HCT116 (cell line): ENCODE results near the gene PLPP2. TPM values are rescaled to one million over a fixed set of nuclear protein-coding genes. Genes with fewer than 3 reads are reported as not detected.

Source experiments
- ATAC-seq: fragments of 200-7000 bp; cut with Tn5 transposase; 2 replicates; pipeline ENCODE4 v1.9.1; 2020; ENCODE audit warnings: mild to moderate bottlenecking, moderate library complexity
- BruUV-seq: library from RNA; stranded (reverse); fragments of 400-500 nt; replicated peaks from 2 replicates; lab custom pipeline; 2021; lab: Mats Ljungman, UMichigan
- CTCF ChIA-PET: fragments of 300-600 bp; sonication (Branson Sonifier 250); formaldehyde crosslinking; loops from one replicate; lab custom pipeline; 2021; ENCODE audit warnings: antibody characterized with exemption; lab: Charles Lee
- POLR2A ChIA-PET: fragments of 300-600, 350-600 bp; sonication (Branson Sonifier 250); formaldehyde crosslinking; loops from one replicate; lab custom pipeline; 2021; ENCODE audit warnings: antibody characterized with exemption; lab: Charles Lee
- RAD21 ChIA-PET, 2 experiments: fragments of 300-600 bp; sonication (Branson Sonifier 250); formaldehyde crosslinking; loops; one replicate each; lab custom pipeline; 2023; ENCODE audit warnings: low total read pairs in 2 of 2; ENCODE audit not compliant: uncharacterized antibody in 2 of 2, unreplicated experiment in 2 of 2, low non-redundant PET in 1 of 2; lab: Charles Lee
- DNase-seq: peaks from one replicate; pipeline ENCODE4 v3.0.0-alpha.2; 2010; ENCODE audit warnings: low read depth, low spot score
- H2AFZ ChIP-seq: fragments of 200-600 bp; shearing (Covaris generic), sonication (generic); 2 replicates; pipeline ENCODE4 v1.6.1; 2017; ENCODE audit warnings: low read depth, mixed run types, mixed read lengths, antibody characterized with exemption, low read length; ENCODE audit not compliant: poor library complexity, severe bottlenecking
- H3K27ac ChIP-seq: 2 replicates; pipeline ENCODE4 v1.5.1; 2012; ENCODE audit warnings: low read depth, low read length
- H3K27me3 ChIP-seq: fragments of 200-600 bp; sonication (generic); 2 replicates; pipeline ENCODE4 v1.6.1; 2016; ENCODE audit warnings: mixed run types, low read length, mixed read lengths; ENCODE audit not compliant: insufficient read depth
- H3K36me3 ChIP-seq, 2 experiments: fragments of 200-500 bp in 1 of 2; fragments of 200-600 bp in 1 of 2; sonication (Bioruptor generic) in 1 of 2; sonication (generic) in 1 of 2; 2 replicates each; pipeline versions ENCODE4 v1.5.1 to v1.6.1; 2014 to 2016; ENCODE audit warnings: low read length in 2 of 2, inconsistent platforms in 1 of 2, mixed read lengths in 1 of 2, mixed run types in 1 of 2; ENCODE audit not compliant: insufficient read depth in 2 of 2, control insufficient read depth in 1 of 2
- H3K4me1 ChIP-seq, 2 experiments: fragments of 200-600 bp in 1 of 2; sonication (generic) in 1 of 2; 2 replicates each; pipeline versions ENCODE4 v1.5.1 to v1.6.1; 2012 to 2017; ENCODE audit warnings: low read length in 2 of 2, inconsistent platforms in 1 of 2, mild to moderate bottlenecking in 1 of 2, mixed read lengths in 1 of 2, mixed run types in 1 of 2, moderate library complexity in 1 of 2; ENCODE audit not compliant: insufficient read depth in 2 of 2, control insufficient read depth in 1 of 2
- H3K4me2 ChIP-seq: fragments of 200-600 bp; sonication (generic); 2 replicates; pipeline ENCODE4 v1.6.1; 2017; ENCODE audit warnings: mixed run types, low read length, mixed read lengths
- H3K4me3 ChIP-seq, 2 experiments: fragments of 200-600 bp in 1 of 2; sonication (generic) in 1 of 2; replicated peaks in 1 of 2; 2 replicates each; pipeline ENCODE4 v1.5.1; 2011 to 2016; ENCODE audit warnings: low read length in 2 of 2, control low read depth in 1 of 2, low read depth in 1 of 2, mild to moderate bottlenecking in 1 of 2, mixed read lengths in 1 of 2, mixed run types in 1 of 2
- H3K79me2 ChIP-seq: fragments of 200-600 bp; sonication (generic); 2 replicates; pipeline ENCODE4 v1.6.1; 2017; ENCODE audit warnings: mild to moderate bottlenecking, mixed run types, low read length, moderate library complexity, mixed read lengths; ENCODE audit not compliant: insufficient read depth
- H3K9ac ChIP-seq: fragments of 200-600 bp; sonication (generic); 2 replicates; pipeline ENCODE4 v1.6.1; 2016; ENCODE audit warnings: low read length, mixed read lengths
- H3K9me2 ChIP-seq: fragments of 200-600 bp; sonication (generic), shearing (Covaris generic); 2 replicates; pipeline ENCODE4 v1.6.1; 2017; ENCODE audit warnings: mixed run types, mild to moderate bottlenecking, moderate library complexity; ENCODE audit not compliant: insufficient read depth
- H3K9me3 ChIP-seq, 2 experiments: fragments of 200-500 bp in 1 of 2; fragments of 200-600 bp in 1 of 2; sonication (Bioruptor generic) in 1 of 2; sonication (generic) in 1 of 2; 2 replicates each; pipeline ENCODE4 v1.6.1; 2014 to 2017; ENCODE audit warnings: low read length in 2 of 2, mixed read lengths in 2 of 2, inconsistent platforms in 1 of 2, low read depth in 1 of 2, mild to moderate bottlenecking in 1 of 2, mixed run types in 1 of 2, moderate library complexity in 1 of 2; ENCODE audit not compliant: control insufficient read depth in 1 of 2, insufficient read depth in 1 of 2
- H4K20me1 ChIP-seq: fragments of 200-600 bp; sonication (generic), shearing (Covaris generic); 2 replicates; pipeline ENCODE4 v1.6.1; 2017; ENCODE audit warnings: mixed run types, mild to moderate bottlenecking, moderate library complexity; ENCODE audit not compliant: insufficient read depth
- CEBPB ChIP-seq: IDR thresholded peaks from 2 replicates; pipeline ENCODE4 v1.6.1; 2012; ENCODE audit warnings: low read depth
- CTCF ChIP-seq, 3 experiments: fragments of 200-600 bp in 1 of 3; sonication (generic) in 1 of 3; IDR thresholded peaks in 2 of 3; conservative IDR thresholded peaks in 1 of 3; 2 replicates each; pipeline ENCODE4 v1.5.1; 2012 to 2017; ENCODE audit warnings: low read depth in 2 of 3, low read length in 2 of 3, antibody characterized with exemption in 1 of 3, borderline replicate concordance in 1 of 3, control low read depth in 1 of 3, mild to moderate bottlenecking in 1 of 3, mixed read lengths in 1 of 3, mixed run types in 1 of 3, moderate library complexity in 1 of 3; ENCODE audit not compliant: insufficient read depth in 1 of 3
- ELF1 ChIP-seq: IDR thresholded peaks from 2 replicates; pipeline ENCODE4 v1.6.1; 2012; ENCODE audit warnings: low read depth, borderline replicate concordance
- EZH2 ChIP-seq: fragments of 200-600 bp; sonication (generic); IDR thresholded peaks from 2 replicates; pipeline ENCODE4 v1.6.1; 2017; ENCODE audit warnings: antibody characterized with exemption, mixed run types
- EZH2phosphoT487 ChIP-seq: fragments of 200-600 bp; IDR thresholded peaks from 2 replicates; pipeline ENCODE4 v1.6.1; 2018; ENCODE audit warnings: antibody characterized with exemption, borderline replicate concordance
- JUND ChIP-seq: IDR thresholded peaks from 2 replicates; pipeline ENCODE4 v1.6.1; 2012
- POLR2A ChIP-seq: IDR thresholded peaks from 2 replicates; pipeline ENCODE4 v1.7.0; 2011; ENCODE audit warnings: borderline replicate concordance; ENCODE audit not compliant: insufficient read depth, insufficient read length; ENCODE audit errors: extremely low read depth
- POLR2AphosphoS5 ChIP-seq: IDR thresholded peaks from 2 replicates; pipeline ENCODE4 v1.6.1; 2011; ENCODE audit warnings: mild to moderate bottlenecking, low read depth, low read length, moderate library complexity
- RAD21 ChIP-seq: IDR thresholded peaks from 2 replicates; pipeline ENCODE4 v1.6.1; 2012; ENCODE audit warnings: low read depth, mild to moderate bottlenecking
- SIN3A ChIP-seq: IDR thresholded peaks from 2 replicates; pipeline ENCODE4 v1.6.1; 2012; ENCODE audit warnings: low read depth
- SP1 ChIP-seq: IDR thresholded peaks from 2 replicates; pipeline ENCODE4 v1.6.1; 2012; ENCODE audit warnings: low read depth
- SRF ChIP-seq: IDR thresholded peaks from 2 replicates; pipeline ENCODE4 v1.6.1; 2012; ENCODE audit warnings: low read depth
- YY1 ChIP-seq: IDR thresholded peaks from 2 replicates; pipeline ENCODE4 v1.6.1; 2011; ENCODE audit warnings: low read length, low read depth, moderate library complexity, mild to moderate bottlenecking; ENCODE audit not compliant: insufficient replicate concordance; ENCODE audit errors: extremely low read depth
- ZFX ChIP-seq: fragments of 450-650 bp; IDR thresholded peaks from 2 replicates; pipeline ENCODE4 v1.6.1; 2017
- intact Hi-C: fragments of 100-400 bp; cut with micrococcal nuclease; formaldehyde crosslinking; loops from 2 replicates; pipeline ENCODE4 v1.10.0; 2022
- total RNA-seq: library from RNA; stranded (reverse); gene quantifications from one replicate; pipeline ENCODE4 v1.2.1, GENCODE V29; 2021; ENCODE audit not compliant: unreplicated experiment
- TF ChIP-seq, protein P1 (sequence below): IDR thresholded peaks from 2 replicates; pipeline ENCODE4 v1.6.1; 2012
- TF ChIP-seq, protein P2 (sequence below): IDR thresholded peaks from 2 replicates; pipeline ENCODE4 v1.6.1; 2011; ENCODE audit warnings: mild to moderate bottlenecking, low read length, moderate library complexity; ENCODE audit not compliant: insufficient replicate concordance; ENCODE audit errors: extremely low read depth

The PLPP2 gene
- total RNA-seq, 1 experiment from 2014 or later: 128 TPM

DNA sequence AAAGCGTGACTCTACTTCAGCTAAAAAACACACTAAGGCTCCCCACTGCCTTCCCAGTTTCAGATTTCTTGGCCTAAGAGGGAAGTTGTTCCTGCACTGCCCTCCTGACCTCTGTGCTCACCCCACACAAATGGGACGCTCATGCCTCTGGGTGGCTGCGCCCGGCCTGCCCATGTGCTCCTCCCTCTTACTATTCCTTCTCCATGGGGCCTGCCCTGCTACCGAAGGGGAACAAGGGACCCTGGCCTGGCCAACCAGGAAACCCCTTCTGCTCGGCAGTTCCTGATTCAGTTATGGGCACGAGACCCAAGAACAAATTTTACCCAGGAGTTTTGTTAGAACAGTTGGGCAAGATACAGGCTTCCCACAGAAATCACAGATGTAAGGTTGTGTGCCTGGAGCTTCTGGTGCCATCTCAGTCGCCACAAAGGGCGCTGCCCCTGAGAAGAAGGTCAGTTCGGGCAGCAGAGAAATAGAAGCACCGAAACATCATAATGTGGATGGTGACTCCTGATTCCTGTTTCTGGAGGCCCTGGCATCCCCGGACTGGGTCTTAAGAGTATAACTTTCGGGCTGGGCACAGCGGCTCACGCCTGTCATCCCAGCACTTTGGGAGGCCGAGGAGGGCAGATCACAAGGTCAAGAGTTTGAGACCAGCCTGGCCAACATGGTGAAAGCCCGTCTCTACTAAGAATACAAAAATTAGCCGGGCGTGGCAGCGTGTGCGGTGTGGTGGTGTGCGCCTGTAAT is 5.4 kb upstream of the PLPP2 start:
- ChIA-PET POLR2A (no interaction called here), CTCF (no interaction called here), RAD21 (no interaction called here)
- Histone ChIP-seq H3K4me1 (peaks cover 5 to 7% of the 10 kb centered on the region in 2 experiments; a peak in 3 of 4 replicates), H3K9ac (no peak overlapping the region), H2AFZ (no peak overlapping the region), H3K27ac (no peak overlapping the region), H3K36me3 (no peaks in the 10 kb centered on the region), H4K20me1 (no peaks in the 10 kb centered on the region), H3K4me2 (no peak overlapping the region), H3K9me3 (no peaks in the 10 kb centered on the region), H3K27me3 (no peaks in the 10 kb centered on the region), H3K4me3 (no peak overlapping the region), H3K9me2 (no peaks in the 10 kb centered on the region), H3K79me2 (no peaks in the 10 kb centered on the region)
- no peak for DNase-seq
- intact Hi-C loops: no loop called here
- no peak for ATAC-seq
- BruUV-seq: no TSS peak
- TF ChIP-seq ELF1 (no peak), CEBPB (no peak), EZH2phosphoT487 (no peak), JUND (no peak), EZH2 (no peak), POLR2A (no peak), SP1 (no peak), YY1 (no peak), CTCF (IDR thresholded peaks at IDR 0.05 in 2 of 3, conservative IDR thresholded peaks at IDR 0.05 in 1 of 3; ENCODE audit: borderline replicate concordance in 1 of 3, insufficient read depth in 1 of 3, low read depth in 2 of 3, low read length in 2 of 3) (no peak), SRF (no peak), POLR2AphosphoS5 (no peak), SIN3A (no peak), ZFX (no peak), RAD21 (no peak)
- TF ChIP-seq, protein P1, sequence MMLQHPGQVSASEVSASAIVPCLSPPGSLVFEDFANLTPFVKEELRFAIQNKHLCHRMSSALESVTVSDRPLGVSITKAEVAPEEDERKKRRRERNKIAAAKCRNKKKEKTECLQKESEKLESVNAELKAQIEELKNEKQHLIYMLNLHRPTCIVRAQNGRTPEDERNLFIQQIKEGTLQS: no peak
- TF ChIP-seq, protein P2, sequence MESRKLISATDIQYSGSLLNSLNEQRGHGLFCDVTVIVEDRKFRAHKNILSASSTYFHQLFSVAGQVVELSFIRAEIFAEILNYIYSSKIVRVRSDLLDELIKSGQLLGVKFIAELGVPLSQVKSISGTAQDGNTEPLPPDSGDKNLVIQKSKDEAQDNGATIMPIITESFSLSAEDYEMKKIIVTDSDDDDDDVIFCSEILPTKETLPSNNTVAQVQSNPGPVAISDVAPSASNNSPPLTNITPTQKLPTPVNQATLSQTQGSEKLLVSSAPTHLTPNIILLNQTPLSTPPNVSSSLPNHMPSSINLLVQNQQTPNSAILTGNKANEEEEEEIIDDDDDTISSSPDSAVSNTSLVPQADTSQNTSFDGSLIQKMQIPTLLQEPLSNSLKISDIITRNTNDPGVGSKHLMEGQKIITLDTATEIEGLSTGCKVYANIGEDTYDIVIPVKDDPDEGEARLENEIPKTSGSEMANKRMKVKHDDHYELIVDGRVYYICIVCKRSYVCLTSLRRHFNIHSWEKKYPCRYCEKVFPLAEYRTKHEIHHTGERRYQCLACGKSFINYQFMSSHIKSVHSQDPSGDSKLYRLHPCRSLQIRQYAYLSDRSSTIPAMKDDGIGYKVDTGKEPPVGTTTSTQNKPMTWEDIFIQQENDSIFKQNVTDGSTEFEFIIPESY: no peak
